H9 (cell line): ENCODE measurements around the gene VAV2. TPM values are rescaled to one million over a fixed set of nuclear protein-coding genes. Genes with fewer than 3 reads are reported as not detected.

Experiments
- DNase-seq: peaks from one replicate; pipeline ENCODE4 v3.0.0-alpha.2; 2017
- H2AFZ ChIP-seq: one replicate; pipeline ENCODE4 v1.6.1; 2013; ENCODE audit warnings: mild to moderate bottlenecking, low read length, control low read depth, moderate library complexity
- H2AK5ac ChIP-seq: 2 replicates; pipeline ENCODE4 v1.6.1; 2013; ENCODE audit warnings: low read length, control low read depth, mixed read lengths; ENCODE audit not compliant: insufficient read length
- H2BK120ac ChIP-seq: one replicate; pipeline ENCODE4 v1.6.1; 2013; ENCODE audit warnings: low read depth, mild to moderate bottlenecking, low read length, control low read depth, inconsistent platforms; ENCODE audit not compliant: poor library complexity, severe bottlenecking
- H2BK12ac ChIP-seq: 2 replicates; pipeline ENCODE4 v1.6.1; 2013; ENCODE audit warnings: low read length, control low read depth, mixed read lengths, low read depth; ENCODE audit not compliant: insufficient read length
- H2BK15ac ChIP-seq: 2 replicates; pipeline ENCODE4 v1.6.1; 2013; ENCODE audit warnings: low read depth, low read length, control low read depth
- H2BK20ac ChIP-seq: one replicate; pipeline ENCODE4 v1.6.1; 2013; ENCODE audit warnings: low read depth, mild to moderate bottlenecking, low read length, control low read depth, inconsistent platforms; ENCODE audit not compliant: poor library complexity, severe bottlenecking
- H2BK5ac ChIP-seq: 2 replicates; pipeline ENCODE4 v1.6.1; 2013; ENCODE audit warnings: low read length, control low read depth, mixed read lengths; ENCODE audit not compliant: insufficient read length
- H3K14ac ChIP-seq: 2 replicates; pipeline ENCODE4 v1.6.1; 2013; ENCODE audit warnings: low read length, control low read depth; ENCODE audit not compliant: insufficient read depth
- H3K18ac ChIP-seq: 2 replicates; pipeline ENCODE4 v1.6.1; 2013; ENCODE audit warnings: low read depth, mild to moderate bottlenecking, mixed read lengths, low read length, control low read depth; ENCODE audit not compliant: insufficient read length
- H3K23ac ChIP-seq: 2 replicates; pipeline ENCODE4 v1.6.1; 2013; ENCODE audit warnings: low read length, control low read depth, mixed read lengths, low read depth; ENCODE audit not compliant: insufficient read length
- H3K23me2 ChIP-seq: 2 replicates; pipeline ENCODE4 v1.6.1; 2013; ENCODE audit warnings: low read depth, mild to moderate bottlenecking, mixed read lengths, low read length, control low read depth; ENCODE audit not compliant: insufficient read length, poor library complexity, severe bottlenecking
- H3K27ac ChIP-seq: 2 replicates; pipeline ENCODE4 v1.5.1; 2013; ENCODE audit warnings: low read length, control low read depth, mixed read lengths, low read depth; ENCODE audit not compliant: insufficient read length
- H3K27me3 ChIP-seq: 2 replicates; pipeline ENCODE4 v1.6.1; 2013; ENCODE audit warnings: low read length, control low read depth, inconsistent platforms; ENCODE audit not compliant: insufficient read depth
- H3K4ac ChIP-seq: 2 replicates; pipeline ENCODE4 v1.6.1; 2013; ENCODE audit warnings: low read depth, mild to moderate bottlenecking, control low read depth, inconsistent platforms, low read length, moderate library complexity
- H3K4me1 ChIP-seq: 2 replicates; pipeline ENCODE4 v1.6.1; 2013; ENCODE audit warnings: low read length, control low read depth, inconsistent platforms; ENCODE audit not compliant: insufficient read depth
- H3K4me2 ChIP-seq: 2 replicates; pipeline ENCODE4 v1.6.1; 2013; ENCODE audit warnings: low read length, control low read depth, mixed read lengths; ENCODE audit not compliant: insufficient read length, insufficient read depth
- H3K56ac ChIP-seq: 2 replicates; pipeline ENCODE4 v1.6.1; 2013; ENCODE audit warnings: low read depth, mild to moderate bottlenecking, mixed read lengths, low read length, control low read depth; ENCODE audit not compliant: insufficient read length
- H3K79me1 ChIP-seq: 2 replicates; pipeline ENCODE4 v1.6.1; 2013; ENCODE audit warnings: low read depth, mild to moderate bottlenecking, moderate library complexity, low read length, control low read depth, inconsistent platforms; ENCODE audit not compliant: insufficient read depth, poor library complexity, severe bottlenecking
- H3K79me2 ChIP-seq: 2 replicates; pipeline ENCODE4 v1.6.1; 2013; ENCODE audit warnings: low read length, control low read depth, inconsistent platforms; ENCODE audit not compliant: insufficient read depth
- H3K9ac ChIP-seq: 2 replicates; pipeline ENCODE4 v1.6.1; 2013; ENCODE audit warnings: low read length, control low read depth, mixed read lengths; ENCODE audit not compliant: insufficient read length; ENCODE audit errors: extremely low read depth
- H3K9me3 ChIP-seq: one replicate; pipeline ENCODE4 v1.6.1; 2013; ENCODE audit warnings: low read depth, low read length, inconsistent platforms; ENCODE audit not compliant: control insufficient read depth
- H3T11ph ChIP-seq: one replicate; pipeline ENCODE4 v1.6.1; 2013; ENCODE audit warnings: mild to moderate bottlenecking, low read length, control low read depth, inconsistent platforms
- H4K20me1 ChIP-seq: one replicate; pipeline ENCODE4 v1.6.1; 2013; ENCODE audit not compliant: control insufficient read depth, insufficient read length, insufficient read depth
- H4K5ac ChIP-seq: 2 replicates; pipeline ENCODE4 v1.6.1; 2013; ENCODE audit warnings: low read depth, mild to moderate bottlenecking, mixed read lengths, low read length, control low read depth; ENCODE audit not compliant: insufficient read length
- H4K8ac ChIP-seq: replicated peaks from 2 replicates; pipeline ENCODE4 v1.6.1; 2013; ENCODE audit warnings: low read length, control low read depth, mixed read lengths, low read depth; ENCODE audit not compliant: insufficient read length
- H4K91ac ChIP-seq: 2 replicates; pipeline ENCODE4 v1.6.1; 2013; ENCODE audit warnings: low read depth, mild to moderate bottlenecking, moderate library complexity, mixed read lengths, low read length, control low read depth; ENCODE audit not compliant: insufficient read length
- H3K27ac Mint-ChIP-seq, 3 experiments: 2 replicates in 2 of 3; 3 replicates in 1 of 3; pipeline ENCODE4 v1.8.0; 2020 to 2021; ENCODE audit warnings: mixed read lengths in 3 of 3, mild to moderate bottlenecking in 1 of 3, moderate library complexity in 1 of 3
- H3K27me3 Mint-ChIP-seq: 2 replicates; pipeline ENCODE4 v1.8.0; 2021; ENCODE audit warnings: low read depth, mild to moderate bottlenecking, moderate library complexity, mixed read lengths
- H3K36me3 Mint-ChIP-seq, 3 experiments: 2 replicates in 2 of 3; 3 replicates in 1 of 3; pipeline ENCODE4 v1.8.0; 2020 to 2021; ENCODE audit warnings: low read depth in 3 of 3, mixed read lengths in 3 of 3; ENCODE audit not compliant: insufficient read depth in 1 of 3
- H3K4me1 Mint-ChIP-seq, 2 experiments: 2 replicates each; pipeline ENCODE4 v1.8.0; 2020; ENCODE audit warnings: mixed read lengths in 2 of 2
- H3K4me3 Mint-ChIP-seq, 2 experiments: 2 replicates in 1 of 2; 3 replicates in 1 of 2; pipeline ENCODE4 v1.8.0; 2020 to 2021; ENCODE audit warnings: mild to moderate bottlenecking in 2 of 2, mixed read lengths in 2 of 2, moderate library complexity in 1 of 2
- H3K9me3 Mint-ChIP-seq, 2 experiments: 2 replicates in 1 of 2; 3 replicates in 1 of 2; pipeline ENCODE4 v1.8.0; 2020; ENCODE audit warnings: mild to moderate bottlenecking in 2 of 2, mixed read lengths in 2 of 2, moderate library complexity in 1 of 2
- CTCF ChIP-seq: fragments of 200-600 bp; sonication (generic); conservative IDR thresholded peaks from 3 replicates; pipeline ENCODE4 v1.8.0; 2021; ENCODE audit warnings: antibody characterized with exemption, mild to moderate bottlenecking
- WGBS: extraction: QIAGEN DNeasy Blood & Tissue Kit; methylation state at CpG from one replicate; pipeline ENCODE4 v1.1.7; 2013; ENCODE audit warnings: missing lambda C conversion rate, low lambda C conversion rate, mixed read lengths; ENCODE audit not compliant: insufficient read length; ENCODE audit errors: extremely low coverage; 5-methylcytosine and 5-hydroxymethylcytosine counted together
- total RNA-seq: library from RNA; stranded (reverse); gene quantifications from 2 replicates; pipeline ENCODE4 v1.2.1, GENCODE V29; 2021

VAV2 gene
- total RNA-seq, 1 experiment from 2014 or later, result 58.7 TPM

- H3K27ac Mint-ChIP-seq, result peak overlapping the region in 2 of 3 experiments; percentile 40 to 57; a peak in 2 of 7 replicates
- H4K20me1 ChIP-seq, result no peaks in the 10 kb centered on the region
- no CpG with 5 or more reads among the region's 20 CpGs for WGBS
Observed at GRCh38 chr9:133930046-133930681, 62.0 kb downstream of the VAV2 start.

More at GRCh38 chr9:133930046-133930681, 62.0 kb downstream of the VAV2 start:
- Histone ChIP-seq H4K91ac (no peak overlapping the region), H3K14ac (no peak overlapping the region), H3K27me3 (no peaks in the 10 kb centered on the region), H3K79me2 (peaks cover 4% of the 10 kb centered on the region; the same call in 1 of the 2 replicates), H3T11ph (no peak overlapping the region), H2BK12ac (no peak overlapping the region), H4K8ac (no peak overlapping the region), H2BK5ac (no peak overlapping the region), H4K5ac (no peak overlapping the region), H2AFZ (no peak overlapping the region), H3K23me2 (no peaks in the 10 kb centered on the region), H3K4ac (no peak overlapping the region), H3K56ac (no peak overlapping the region), H2AK5ac (no peak overlapping the region), H3K4me1 (no peaks in the 10 kb centered on the region), H3K18ac (no peak overlapping the region), H3K27ac (no peak overlapping the region), H3K9ac (no peak overlapping the region), H3K23ac (no peak overlapping the region), H2BK120ac (no peak overlapping the region), H2BK15ac (no peak overlapping the region), H3K9me3 (no peaks in the 10 kb centered on the region), H3K79me1 (no peaks in the 10 kb centered on the region), H2BK20ac (no peak overlapping the region), H3K4me2 (no peak overlapping the region)
- TF ChIP-seq CTCF, result no peak
- Mint-ChIP-seq H3K36me3 (peaks cover 15 to 31% (median 26%) of the 10 kb centered on the region in 3 experiments; a peak in 6 of 7 replicates), H3K4me1 (peaks cover 8 to 13% of the 10 kb centered on the region in 2 experiments), H3K27me3 (no peaks in the 10 kb centered on the region; the same call in 1 of the 2 replicates), H3K9me3 (peaks cover 0 to 8% of the 10 kb centered on the region in 2 experiments; a peak in 3 of 5 replicates), H3K4me3 (no peak overlapping the region; a peak in 1 of 5 replicates)
- no peak for DNase-seq
